ENCODE measurements around the gene FAM163B.

FAM163B gene

GRCh38 chr9:133538851-133539833 lies 70.0 kb downstream of the FAM163B start:
- no peak for DNase-seq (ENCODE audit: low read depth)
- H3K4me3 ChIP-seq (ENCODE audit: low read length) = no peak overlapping the region
- no peak for TF ChIP-seq CTCF (IDR thresholded peaks at IDR 0.05; ENCODE audit: insufficient read depth, low read depth, low read length, missing control alignments)

- TF ChIP-seq CTCF (IDR thresholded peaks at IDR 0.05; ENCODE audit: insufficient read depth, low read depth, low read length, missing control alignments) = no peak
- H3K4me3 ChIP-seq (ENCODE audit: low read length) = no peak overlapping the region
- peak; percentile 43 for DNase-seq (ENCODE audit: low read depth)
Observed at GRCh38 chr9:133538176-133538575, 71.0 kb downstream of the FAM163B start.

- no peak overlapping the region for H3K4me3 ChIP-seq (ENCODE audit: low read length)
- no peak for TF ChIP-seq CTCF (IDR thresholded peaks at IDR 0.05; ENCODE audit: insufficient read depth, low read depth, low read length, missing control alignments)
- DNase-seq (ENCODE audit: low read depth) = no peak
Observed at GRCh38 chr9:133537257-133537656, 71.9 kb downstream of the FAM163B start.

GRCh38 chr9:133536536-133536935 lies 72.7 kb downstream of the FAM163B start:
- TF ChIP-seq CTCF (IDR thresholded peaks at IDR 0.05; ENCODE audit: insufficient read depth, low read depth, low read length, missing control alignments) = no peak
- no peak overlapping the region for H3K4me3 ChIP-seq (ENCODE audit: low read length)
- DNase-seq (ENCODE audit: low read depth) = no peak

- no peak for TF ChIP-seq CTCF (IDR thresholded peaks at IDR 0.05; ENCODE audit: insufficient read depth, low read depth, low read length, missing control alignments)
- no peak for DNase-seq (ENCODE audit: low read depth)
- no peak overlapping the region for H3K4me3 ChIP-seq (ENCODE audit: low read length)
Observed at GRCh38 chr9:133536080-133536479, 73.1 kb downstream of the FAM163B start.

GRCh38 chr9:133535306-133535877 lies 73.8 kb downstream of the FAM163B start:
- no peak for DNase-seq (ENCODE audit: low read depth)
- no peak overlapping the region for H3K4me3 ChIP-seq (ENCODE audit: low read length)
- TF ChIP-seq CTCF (IDR thresholded peaks at IDR 0.05; ENCODE audit: insufficient read depth, low read depth, low read length, missing control alignments) = no peak

All from epithelial cell of esophagus (primary cell).